HCT116 (cell line): ENCODE results near the gene AHI1.

Experiments used
- POLR2A ChIP-seq: IDR thresholded peaks from 2 replicates; pipeline ENCODE4 v1.7.0; 2011; ENCODE audit warnings: borderline replicate concordance; ENCODE audit not compliant: insufficient read depth, insufficient read length; ENCODE audit errors: extremely low read depth
- POLR2AphosphoS5 ChIP-seq: IDR thresholded peaks from 2 replicates; pipeline ENCODE4 v1.6.1; 2011; ENCODE audit warnings: mild to moderate bottlenecking, low read depth, low read length, moderate library complexity
- SIN3A ChIP-seq: IDR thresholded peaks from 2 replicates; pipeline ENCODE4 v1.6.1; 2012; ENCODE audit warnings: low read depth
- YY1 ChIP-seq: IDR thresholded peaks from 2 replicates; pipeline ENCODE4 v1.6.1; 2011; ENCODE audit warnings: low read length, low read depth, moderate library complexity, mild to moderate bottlenecking; ENCODE audit not compliant: insufficient replicate concordance; ENCODE audit errors: extremely low read depth
- ZNF274 ChIP-seq: fragments of 200-500 bp; sonication (Bioruptor generic); IDR thresholded peaks from 2 replicates; pipeline ENCODE4 v1.6.1; 2014; ENCODE audit warnings: mild to moderate bottlenecking, low read depth, low read length, inconsistent platforms
- TF ChIP-seq, protein P1 (sequence below), 3 experiments: fragments of 200-600 bp in 1 of 3; sonication (generic) in 1 of 3; IDR thresholded peaks in 2 of 3; conservative IDR thresholded peaks in 1 of 3; 2 replicates each; pipeline ENCODE4 v1.5.1; 2012 to 2017; ENCODE audit warnings: low read depth in 2 of 3, low read length in 2 of 3, antibody characterized with exemption in 1 of 3, borderline replicate concordance in 1 of 3, control low read depth in 1 of 3, mild to moderate bottlenecking in 1 of 3, mixed read lengths in 1 of 3, mixed run types in 1 of 3, moderate library complexity in 1 of 3; ENCODE audit not compliant: insufficient read depth in 1 of 3
- TF ChIP-seq, protein P2 (sequence below): IDR thresholded peaks from 2 replicates; pipeline ENCODE4 v1.6.1; 2011; ENCODE audit warnings: mild to moderate bottlenecking, low read length, moderate library complexity; ENCODE audit not compliant: insufficient replicate concordance; ENCODE audit errors: extremely low read depth

DNA sequence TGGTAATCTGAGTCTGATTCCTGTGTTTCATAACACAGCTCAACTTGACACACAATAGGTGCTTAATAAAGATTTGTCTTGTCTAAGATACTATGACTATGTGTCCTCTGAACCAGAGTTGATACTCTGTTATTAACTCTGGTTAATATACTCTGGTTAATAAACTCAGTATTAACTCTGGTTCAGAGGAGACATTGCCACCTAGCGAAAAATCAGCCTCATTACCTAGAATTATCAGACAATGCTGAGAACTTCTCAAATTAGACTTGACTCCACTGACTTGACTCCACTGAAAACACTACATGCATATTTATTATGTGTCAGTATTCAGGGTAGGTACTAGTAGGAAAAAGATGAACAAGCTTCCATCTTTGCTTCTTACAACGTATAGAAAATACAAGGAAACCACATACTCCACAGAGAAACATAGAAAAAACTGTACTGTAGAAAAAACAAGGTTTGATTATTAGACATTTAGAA, 73.9 kb downstream of the AHI1 start:
- TF ChIP-seq, protein P1, sequence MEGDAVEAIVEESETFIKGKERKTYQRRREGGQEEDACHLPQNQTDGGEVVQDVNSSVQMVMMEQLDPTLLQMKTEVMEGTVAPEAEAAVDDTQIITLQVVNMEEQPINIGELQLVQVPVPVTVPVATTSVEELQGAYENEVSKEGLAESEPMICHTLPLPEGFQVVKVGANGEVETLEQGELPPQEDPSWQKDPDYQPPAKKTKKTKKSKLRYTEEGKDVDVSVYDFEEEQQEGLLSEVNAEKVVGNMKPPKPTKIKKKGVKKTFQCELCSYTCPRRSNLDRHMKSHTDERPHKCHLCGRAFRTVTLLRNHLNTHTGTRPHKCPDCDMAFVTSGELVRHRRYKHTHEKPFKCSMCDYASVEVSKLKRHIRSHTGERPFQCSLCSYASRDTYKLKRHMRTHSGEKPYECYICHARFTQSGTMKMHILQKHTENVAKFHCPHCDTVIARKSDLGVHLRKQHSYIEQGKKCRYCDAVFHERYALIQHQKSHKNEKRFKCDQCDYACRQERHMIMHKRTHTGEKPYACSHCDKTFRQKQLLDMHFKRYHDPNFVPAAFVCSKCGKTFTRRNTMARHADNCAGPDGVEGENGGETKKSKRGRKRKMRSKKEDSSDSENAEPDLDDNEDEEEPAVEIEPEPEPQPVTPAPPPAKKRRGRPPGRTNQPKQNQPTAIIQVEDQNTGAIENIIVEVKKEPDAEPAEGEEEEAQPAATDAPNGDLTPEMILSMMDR (IDR thresholded peaks at IDR 0.05 in 2 of 3, conservative IDR thresholded peaks at IDR 0.05 in 1 of 3; ENCODE audit: borderline replicate concordance in 1 of 3, insufficient read depth in 1 of 3, low read depth in 2 of 3, low read length in 2 of 3) = peak; percentile 40 to 72 (median 55); a peak in 5 of 6 replicates
- TF ChIP-seq SIN3A = no peak
- TF ChIP-seq, protein P2, sequence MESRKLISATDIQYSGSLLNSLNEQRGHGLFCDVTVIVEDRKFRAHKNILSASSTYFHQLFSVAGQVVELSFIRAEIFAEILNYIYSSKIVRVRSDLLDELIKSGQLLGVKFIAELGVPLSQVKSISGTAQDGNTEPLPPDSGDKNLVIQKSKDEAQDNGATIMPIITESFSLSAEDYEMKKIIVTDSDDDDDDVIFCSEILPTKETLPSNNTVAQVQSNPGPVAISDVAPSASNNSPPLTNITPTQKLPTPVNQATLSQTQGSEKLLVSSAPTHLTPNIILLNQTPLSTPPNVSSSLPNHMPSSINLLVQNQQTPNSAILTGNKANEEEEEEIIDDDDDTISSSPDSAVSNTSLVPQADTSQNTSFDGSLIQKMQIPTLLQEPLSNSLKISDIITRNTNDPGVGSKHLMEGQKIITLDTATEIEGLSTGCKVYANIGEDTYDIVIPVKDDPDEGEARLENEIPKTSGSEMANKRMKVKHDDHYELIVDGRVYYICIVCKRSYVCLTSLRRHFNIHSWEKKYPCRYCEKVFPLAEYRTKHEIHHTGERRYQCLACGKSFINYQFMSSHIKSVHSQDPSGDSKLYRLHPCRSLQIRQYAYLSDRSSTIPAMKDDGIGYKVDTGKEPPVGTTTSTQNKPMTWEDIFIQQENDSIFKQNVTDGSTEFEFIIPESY = no peak
- TF ChIP-seq POLR2AphosphoS5 = no peak
- no peak for TF ChIP-seq ZNF274
- TF ChIP-seq YY1 = no peak
- no peak for TF ChIP-seq POLR2A
